A673 (cell line): ENCODE data around the gene ASB5. TPM values are rescaled to one million over a fixed set of nuclear protein-coding genes. Genes with fewer than 3 reads are reported as not detected.
"Not testable (repeated sequence)": the region's sequence is repeated elsewhere in the genome, so short reads cannot be mapped to it uniquely, and the experiment has no call there.

Experiments used
- BruUV-seq: library from RNA; stranded (reverse); fragments of 400-500 nt; replicated peaks from 2 replicates; lab custom pipeline; 2021; lab: Mats Ljungman, UMichigan
- CTCF ChIA-PET: fragments of 300-600 bp; sonication (Branson Sonifier 250); formaldehyde crosslinking; loops from one replicate; lab custom pipeline; 2022; ENCODE audit warnings: antibody characterized with exemption; lab: Charles Lee
- POLR2A ChIA-PET: fragments of 300-600 bp; sonication (Branson Sonifier 250); formaldehyde crosslinking; loops from one replicate; lab custom pipeline; 2022; ENCODE audit warnings: antibody characterized with exemption; ENCODE audit not compliant: low non-redundant PET; lab: Charles Lee
- DNase-seq: peaks from one replicate; pipeline ENCODE4 v3.0.0-alpha.2; 2015; ENCODE audit warnings: low spot score
- H3K27ac ChIP-seq: fragments of 200-600 bp; sonication (generic); 2 replicates; pipeline ENCODE4 v1.5.1; 2016; ENCODE audit warnings: mixed run types, low read depth, mild to moderate bottlenecking, mixed read lengths, antibody characterized with exemption, low read length; ENCODE audit not compliant: poor library complexity, severe bottlenecking
- H3K27me3 ChIP-seq: fragments of 200-600 bp; sonication (generic); replicated peaks from 2 replicates; pipeline ENCODE4 v1.6.1; 2017; ENCODE audit warnings: mixed run types, low read depth, mild to moderate bottlenecking, mixed read lengths, antibody characterized with exemption, low read length; ENCODE audit not compliant: insufficient read depth, poor library complexity
- H3K36me3 ChIP-seq: fragments of 200-600 bp; sonication (generic); 2 replicates; pipeline ENCODE4 v1.6.1; 2016; ENCODE audit warnings: mixed run types, mild to moderate bottlenecking, mixed read lengths, antibody characterized with exemption, low read length; ENCODE audit not compliant: insufficient read depth, poor library complexity, severe bottlenecking
- H3K4me1 ChIP-seq: fragments of 200-600 bp; sonication (generic); 2 replicates; pipeline ENCODE4 v1.6.1; 2017; ENCODE audit warnings: mixed run types, mild to moderate bottlenecking, mixed read lengths, antibody characterized with exemption, low read length; ENCODE audit not compliant: insufficient read depth, poor library complexity, severe bottlenecking
- H3K4me3 ChIP-seq: fragments of 200-600 bp; sonication (generic); 2 replicates; pipeline ENCODE4 v1.5.1; 2016; ENCODE audit warnings: low read depth, mixed run types, mild to moderate bottlenecking, mixed read lengths, low read length; ENCODE audit not compliant: poor library complexity, severe bottlenecking
- H3K9me3 ChIP-seq: fragments of 200-600 bp; sonication (generic); 2 replicates; pipeline ENCODE4 v1.6.1; 2016; ENCODE audit warnings: mixed run types, low read depth, mild to moderate bottlenecking, mixed read lengths, antibody characterized with exemption, low read length; ENCODE audit not compliant: poor library complexity, severe bottlenecking
- CTCF ChIP-seq: fragments of 300-800, 200-600 bp; sonication (generic); conservative IDR thresholded peaks from 2 replicates; pipeline ENCODE4 v1.5.1; 2017; ENCODE audit warnings: low read depth, mild to moderate bottlenecking, antibody characterized with exemption, low read length, moderate library complexity, mixed read lengths
- EZH2 ChIP-seq: fragments of 200-600 bp; sonication (generic); IDR thresholded peaks from 2 replicates; pipeline ENCODE4 v1.6.1; 2017; ENCODE audit warnings: borderline replicate concordance, low read depth, mild to moderate bottlenecking, mixed read lengths, antibody characterized with exemption, low read length; ENCODE audit not compliant: poor library complexity, severe bottlenecking
- intact Hi-C: fragments of 100-400 bp; cut with micrococcal nuclease; formaldehyde crosslinking; loops from one replicate; pipeline ENCODE4 v1.10.0; 2022; ENCODE audit not compliant: unreplicated experiment
- total RNA-seq: library from RNA; stranded (reverse); gene quantifications from 2 replicates; pipeline ENCODE4 v1.2.3, GENCODE V29; 2021

Gene ASB5
- total RNA-seq, 1 experiment from 2014 or later: not detected

- ChIA-PET POLR2A (no interaction called here), CTCF (no interaction called here)
- Histone ChIP-seq H3K36me3 (no peaks in the 10 kb centered on the region), H3K27ac (no peak overlapping the region), H3K4me1 (no peaks in the 10 kb centered on the region), H3K27me3 (no peaks in the 10 kb centered on the region), H3K9me3 (no peaks in the 10 kb centered on the region), H3K4me3 (no peak overlapping the region)
- TF ChIP-seq CTCF (no peak), EZH2 (no peak)
- BruUV-seq: no TSS peak
- intact Hi-C loops: no loop called here
- no peak for DNase-seq
These were observed 31.5 kb upstream of the ASB5 start for GRCh38 chr4:176300565-176300964.

DNA sequence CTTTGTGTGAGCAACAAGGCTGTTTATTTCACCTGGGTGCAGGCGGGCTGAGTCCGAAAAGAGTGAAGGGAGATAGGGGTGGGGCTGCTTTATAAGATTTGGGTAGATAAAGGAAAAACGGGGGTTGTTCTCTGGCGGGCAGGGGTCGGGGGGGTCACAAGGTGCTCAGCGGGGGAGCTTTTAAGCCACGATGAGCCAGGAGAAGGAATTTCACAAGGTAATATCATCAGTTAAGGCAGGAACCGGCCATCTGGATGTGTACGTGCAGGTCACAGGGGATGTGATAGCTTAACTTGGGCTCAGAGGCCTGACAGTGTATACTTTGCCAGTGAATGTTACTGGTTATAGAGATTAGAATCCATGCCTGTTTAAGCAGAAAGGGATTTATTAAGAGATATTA lies 31.0 kb upstream of the ASB5 start:
- intact Hi-C loops: no loop called here
- ChIA-PET POLR2A (no interaction called here), CTCF (no interaction called here)
- no peaks in the 10 kb centered on the region for H3K4me1 ChIP-seq
- H3K4me3 ChIP-seq: no peak overlapping the region
- TF ChIP-seq CTCF: no peak
- TF ChIP-seq EZH2: no peak
- no peaks in the 10 kb centered on the region for H3K27me3 ChIP-seq
- no peak for DNase-seq
- H3K27ac ChIP-seq: no peak overlapping the region
- no peaks in the 10 kb centered on the region for H3K9me3 ChIP-seq
- no TSS peak for BruUV-seq
- H3K36me3 ChIP-seq: no peaks in the 10 kb centered on the region

DNA sequence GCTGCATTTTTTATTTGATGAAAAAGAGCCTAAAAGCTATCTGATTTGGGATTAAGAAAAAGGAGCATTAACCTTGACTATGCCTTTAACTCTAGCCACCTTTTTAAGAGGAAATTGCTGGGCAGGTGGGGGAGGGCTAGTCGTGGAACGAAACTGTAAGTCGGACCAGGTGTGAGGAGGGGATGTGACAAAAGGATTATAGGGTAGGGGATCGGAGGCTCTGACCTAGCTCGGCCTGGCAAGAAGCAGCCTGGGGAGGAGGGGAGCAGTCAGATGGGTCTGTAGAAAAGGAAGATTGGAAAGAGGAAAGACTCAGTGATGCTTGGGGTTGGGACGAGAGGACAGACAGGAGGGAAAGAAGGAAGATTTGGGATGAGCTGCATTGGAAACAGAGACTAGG lies 29.6 kb upstream of the ASB5 start:
- Histone ChIP-seq H3K4me1 (no peaks in the 10 kb centered on the region), H3K36me3 (no peaks in the 10 kb centered on the region), H3K27ac (no peak overlapping the region), H3K9me3 (no peaks in the 10 kb centered on the region), H3K4me3 (no peak overlapping the region), H3K27me3 (no peaks in the 10 kb centered on the region)
- ChIA-PET CTCF (no interaction called here), POLR2A (no interaction called here)
- no peak for DNase-seq
- TF ChIP-seq CTCF (no peak), EZH2 (no peak)
- intact Hi-C loops: no loop called here
- BruUV-seq: no TSS peak

DNA sequence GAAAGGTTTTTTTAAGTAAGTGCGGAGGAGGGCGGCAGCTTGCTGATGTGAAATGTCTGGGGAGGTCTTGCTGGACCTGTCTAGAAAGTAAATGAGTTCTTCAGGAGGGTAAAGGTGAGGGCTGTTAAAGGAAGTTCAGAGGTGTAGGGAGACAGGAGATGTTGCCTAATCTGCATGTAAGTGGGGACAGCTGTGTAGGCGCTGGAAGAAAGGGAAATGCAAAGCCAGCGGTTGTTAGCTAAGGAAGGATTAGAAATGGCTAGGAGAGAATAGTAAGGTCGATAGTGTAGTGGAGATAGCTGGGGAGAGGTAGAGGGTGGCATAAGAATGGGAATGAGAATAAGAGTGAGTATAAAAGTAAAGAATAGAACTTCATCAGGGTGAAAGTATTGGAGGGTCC lies 26.9 kb upstream of the ASB5 start:
- H3K9me3 ChIP-seq, POLR2A ChIA-PET, H3K36me3 ChIP-seq, intact Hi-C loops, H3K27ac ChIP-seq, H3K4me1 ChIP-seq, H3K27me3 ChIP-seq, DNase-seq, BruUV-seq, H3K4me3 ChIP-seq, CTCF ChIA-PET: not testable (repeated sequence)
